ENCODE data around the gene STXBP5L.
"Not testable (repeated sequence)": the region's sequence is repeated elsewhere in the genome, so short reads cannot be mapped to it uniquely, and the experiment has no call there.

Gene STXBP5L

GRCh38 chr3:121430664-121431215, 522.7 kb downstream of the STXBP5L start:
- no peak for DNase-seq (ENCODE audit: low spot score)

DNA sequence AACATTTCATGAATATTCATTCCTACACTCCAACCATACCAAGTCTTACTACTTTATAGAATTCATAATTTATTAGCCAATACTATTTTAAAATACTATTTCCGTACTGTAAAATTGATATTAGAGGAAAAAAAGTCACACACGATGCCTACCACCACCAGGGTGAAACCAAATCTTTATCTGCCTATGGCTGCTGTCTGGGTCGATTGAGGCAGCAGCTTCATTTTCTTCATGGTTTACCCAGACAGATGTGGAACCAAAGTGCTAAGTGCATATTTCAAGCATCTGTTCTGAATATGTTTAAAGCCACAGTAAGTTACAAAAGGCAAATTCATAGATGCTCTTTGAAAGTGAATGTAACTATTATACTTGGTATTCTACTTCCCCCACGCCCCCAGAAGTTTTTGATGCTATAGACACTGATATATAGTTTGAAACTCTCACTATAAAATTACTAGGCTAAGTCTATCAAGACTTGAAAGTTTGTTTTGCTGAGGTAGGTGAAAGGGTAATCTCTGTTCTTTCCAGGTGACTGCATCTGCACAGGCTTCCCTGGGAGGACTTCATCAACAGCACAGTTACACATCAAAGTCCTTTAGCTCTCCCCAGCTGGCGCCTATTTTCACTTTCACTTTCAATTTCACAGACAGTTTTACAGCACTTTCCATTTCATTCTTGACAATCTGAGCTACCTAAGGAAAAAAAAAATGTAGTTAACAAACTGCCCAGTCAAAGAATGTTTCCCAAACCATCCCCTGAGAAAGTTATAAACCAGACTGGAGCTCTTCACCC, 523.9 kb downstream of the STXBP5L start:
- DNase-seq (ENCODE audit: low spot score), result peak; percentile 4

- no peak for DNase-seq (ENCODE audit: low spot score)
These were observed 528.1 kb downstream of the STXBP5L start for GRCh38 chr3:121436074-121436473.

GRCh38 chr3:121436641-121437040, 528.6 kb downstream of the STXBP5L start:
- DNase-seq (ENCODE audit: low spot score), result no peak

GRCh38 chr3:121443456-121443855, 535.5 kb downstream of the STXBP5L start:
- DNase-seq (ENCODE audit: low spot score), result no peak

GRCh38 chr3:121451752-121452151, 543.7 kb downstream of the STXBP5L start:
- not testable (repeated sequence) for DNase-seq (ENCODE audit: low spot score)

- no peak for DNase-seq (ENCODE audit: low spot score)
These were observed 554.6 kb downstream of the STXBP5L start for GRCh38 chr3:121462565-121462964.

DNA sequence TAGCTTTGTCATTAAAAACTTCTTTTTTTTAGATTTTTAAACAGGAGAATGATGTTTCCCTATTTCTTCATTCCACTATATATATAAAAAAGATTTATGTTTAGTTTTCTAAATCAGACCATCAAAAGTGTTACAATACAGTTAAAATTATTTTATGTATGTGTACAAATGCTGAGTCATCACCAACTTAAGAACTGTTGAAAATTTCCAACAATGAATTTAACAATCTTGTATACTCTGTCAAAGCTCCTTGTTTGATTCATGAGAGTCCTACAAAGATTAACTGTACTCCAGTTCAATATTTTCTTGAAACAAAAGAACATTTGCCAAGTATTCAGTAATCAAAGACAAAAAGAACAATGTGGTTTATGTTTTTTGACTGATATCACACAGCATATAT, 555.7 kb downstream of the STXBP5L start:
- no peak for DNase-seq (ENCODE audit: low spot score)

GRCh38 chr3:121467085-121467484, 559.1 kb downstream of the STXBP5L start:
- DNase-seq (ENCODE audit: low spot score), result no peak

GRCh38 chr3:121473001-121473400, 565.0 kb downstream of the STXBP5L start:
- DNase-seq (ENCODE audit: low spot score), result no peak
